ENCODE data around the gene CFD.

CFD gene

DNA sequence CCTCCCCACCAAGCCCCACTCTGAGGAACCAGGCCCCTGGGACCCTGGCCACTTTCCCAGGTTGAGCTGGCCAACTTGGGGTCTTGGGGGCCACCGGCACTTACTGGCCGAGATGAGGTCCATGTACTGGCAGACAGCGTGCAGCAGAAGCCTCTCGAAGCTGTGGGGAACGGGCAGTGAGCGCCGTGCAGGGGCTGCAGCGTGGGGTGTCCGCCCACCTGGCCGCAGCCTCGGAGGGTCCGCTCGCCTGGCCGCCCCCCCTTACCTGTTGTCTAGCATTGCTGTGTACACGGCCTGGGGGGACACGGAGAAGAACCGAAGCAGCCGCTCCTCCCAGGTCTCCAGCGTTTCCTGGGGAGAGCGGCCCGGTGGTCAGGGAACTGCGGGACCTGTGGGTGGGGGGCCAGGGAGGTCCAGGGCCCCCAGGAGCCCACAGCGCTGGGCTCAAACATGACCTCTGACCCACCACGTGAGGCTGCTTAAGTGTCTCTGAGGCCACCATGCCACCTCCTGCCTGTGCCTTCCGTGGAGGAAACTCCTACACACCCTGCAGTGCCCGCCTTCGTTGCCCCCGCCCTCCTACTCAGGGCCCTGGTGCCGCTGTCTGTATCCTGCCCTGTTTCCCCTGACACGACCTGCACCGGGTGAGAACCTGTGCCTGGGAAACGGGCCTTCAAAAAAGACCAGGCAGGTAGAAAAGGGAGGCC lies 40.0 kb downstream of the CFD start:
- Mint-ChIP-seq H3K4me3 (no peak overlapping the region), H3K36me3 (no peaks in the 10 kb centered on the region), H3K27me3 (no peaks in the 10 kb centered on the region), H3K4me1 (peaks cover 19% of the 10 kb centered on the region), H3K9me3 (no peaks in the 10 kb centered on the region), H3K27ac (no peak overlapping the region)

GRCh38 chr19:900043-900301 lies 40.5 kb downstream of the CFD start:
- H3K27ac Mint-ChIP-seq = no peak overlapping the region
- H3K27me3 Mint-ChIP-seq = no peaks in the 10 kb centered on the region
- H3K9me3 Mint-ChIP-seq = no peaks in the 10 kb centered on the region
- no peak overlapping the region for H3K4me3 Mint-ChIP-seq
- no peaks in the 10 kb centered on the region for H3K36me3 Mint-ChIP-seq
- H3K4me1 Mint-ChIP-seq = peaks cover 22% of the 10 kb centered on the region

DNA sequence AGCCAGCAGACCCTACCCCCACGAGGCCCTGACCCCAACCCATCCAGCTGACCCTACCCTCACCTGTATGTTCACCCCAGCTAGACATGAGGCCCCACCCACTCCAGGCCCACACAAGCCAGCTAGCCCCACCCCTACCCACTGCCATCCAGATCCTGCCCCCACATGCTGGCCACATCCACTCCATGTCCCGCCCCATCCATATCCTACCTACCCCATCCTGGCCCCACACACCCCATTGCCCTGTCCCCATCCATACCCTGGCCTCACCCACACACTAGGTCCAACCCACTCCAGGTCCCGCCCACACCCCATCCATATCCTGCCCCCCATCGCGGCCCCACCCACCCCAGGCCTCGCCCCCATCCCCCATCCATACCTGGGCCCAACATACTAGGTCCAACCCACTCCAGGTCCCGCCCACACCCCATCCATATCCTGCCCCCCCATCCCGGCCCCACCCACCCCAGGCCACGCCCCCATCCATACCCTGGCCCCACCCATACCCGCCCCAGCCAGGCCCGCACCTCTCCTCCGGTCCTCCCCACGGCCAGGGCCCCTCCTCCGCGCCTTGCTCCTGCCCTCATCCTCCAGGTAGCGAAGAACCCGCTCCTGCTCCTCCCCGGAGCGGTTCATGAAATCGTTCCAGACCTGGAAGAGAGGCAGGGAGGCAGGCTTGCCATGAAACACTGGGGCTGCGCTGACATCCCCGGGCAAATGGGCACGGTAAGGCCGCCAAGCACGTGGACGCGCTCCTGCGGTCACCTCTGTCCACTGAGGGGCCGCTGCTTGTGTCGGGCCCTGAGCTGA lies 41.0 kb downstream of the CFD start:
- Mint-ChIP-seq H3K4me3 (no peak overlapping the region), H3K27me3 (no peaks in the 10 kb centered on the region), H3K4me1 (peaks cover 28% of the 10 kb centered on the region), H3K9me3 (no peaks in the 10 kb centered on the region), H3K27ac (no peak overlapping the region), H3K36me3 (no peaks in the 10 kb centered on the region)

- no peaks in the 10 kb centered on the region for H3K36me3 Mint-ChIP-seq
- no peak overlapping the region for H3K27ac Mint-ChIP-seq
- no peaks in the 10 kb centered on the region for H3K27me3 Mint-ChIP-seq
- no peaks in the 10 kb centered on the region for H3K9me3 Mint-ChIP-seq
- H3K4me1 Mint-ChIP-seq = peaks cover 34% of the 10 kb centered on the region
- H3K4me3 Mint-ChIP-seq = no peak overlapping the region
Measured at GRCh38 chr19:901216-902092, 42.0 kb downstream of the CFD start.

DNA sequence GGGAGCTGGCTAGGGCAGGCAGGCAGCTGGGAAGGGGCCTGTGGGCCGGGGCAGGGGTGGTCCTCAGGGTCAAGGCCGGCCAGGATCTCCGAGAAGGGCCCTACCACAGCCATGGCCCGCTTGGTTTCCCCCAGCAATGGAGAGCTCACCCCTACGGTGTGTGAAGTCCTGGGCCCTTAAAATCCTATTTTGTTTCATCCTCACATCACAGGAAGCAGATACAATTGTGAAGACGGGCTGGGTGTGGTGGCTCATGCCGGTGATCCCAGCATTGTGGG lies 42.6 kb downstream of the CFD start:
- peak overlapping the region; percentile 83 for H3K27ac Mint-ChIP-seq
- no peaks in the 10 kb centered on the region for H3K36me3 Mint-ChIP-seq
- no peak overlapping the region for H3K4me3 Mint-ChIP-seq
- no peaks in the 10 kb centered on the region for H3K27me3 Mint-ChIP-seq
- no peaks in the 10 kb centered on the region for H3K9me3 Mint-ChIP-seq
- peaks cover 36% of the 10 kb centered on the region for H3K4me1 Mint-ChIP-seq

- H3K4me3 Mint-ChIP-seq = peak overlapping the region; percentile 19
- no peak overlapping the region for H3K27ac Mint-ChIP-seq
Measured at GRCh38 chr19:902446-903226, 43.2 kb downstream of the CFD start.

DNA sequence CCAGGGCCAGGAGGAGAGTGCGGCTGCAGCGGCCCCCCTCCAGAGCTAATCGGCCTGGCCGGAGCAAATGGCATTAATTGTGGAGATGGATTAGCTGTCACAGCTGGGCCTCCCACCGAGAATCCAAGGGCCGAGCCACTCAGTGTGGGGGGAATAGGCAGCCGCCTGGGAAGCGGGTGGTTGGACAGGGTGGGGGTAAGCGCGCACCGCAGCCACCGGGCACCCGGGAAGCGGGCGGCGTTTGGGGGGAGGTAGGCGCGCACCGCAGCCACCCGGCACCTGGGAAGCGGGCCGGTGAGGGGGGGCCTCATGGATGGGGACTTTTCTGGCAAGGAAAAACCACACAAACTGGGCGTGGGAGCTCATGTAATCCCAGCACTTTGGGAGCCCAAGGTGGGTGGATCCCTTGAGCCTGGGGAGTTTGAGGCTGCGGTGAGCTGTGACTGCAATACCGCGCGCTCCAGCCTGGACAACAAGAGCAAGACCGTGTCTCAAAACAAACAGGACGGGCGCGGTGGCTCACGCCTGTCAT lies 43.9 kb downstream of the CFD start:
- Mint-ChIP-seq H3K9me3 (no peaks in the 10 kb centered on the region), H3K4me3 (no peak overlapping the region), H3K4me1 (peaks cover 46% of the 10 kb centered on the region), H3K36me3 (no peaks in the 10 kb centered on the region), H3K27me3 (no peaks in the 10 kb centered on the region), H3K27ac (no peak overlapping the region)

More at GRCh38 chr19:902446-903226, 43.2 kb downstream of the CFD start:
- Mint-ChIP-seq H3K4me1 (peaks cover 41% of the 10 kb centered on the region), H3K9me3 (no peaks in the 10 kb centered on the region), H3K36me3 (no peaks in the 10 kb centered on the region), H3K27me3 (no peaks in the 10 kb centered on the region)

- peak overlapping the region; percentile 62 for H3K27ac Mint-ChIP-seq
- H3K9me3 Mint-ChIP-seq = no peaks in the 10 kb centered on the region
- peaks cover 2% of the 10 kb centered on the region for H3K36me3 Mint-ChIP-seq
- H3K27me3 Mint-ChIP-seq = no peaks in the 10 kb centered on the region
- peaks cover 58% of the 10 kb centered on the region for H3K4me1 Mint-ChIP-seq
- peak overlapping the region; percentile 23 for H3K4me3 Mint-ChIP-seq
Measured at GRCh38 chr19:904545-904944, 45.1 kb downstream of the CFD start.

DNA sequence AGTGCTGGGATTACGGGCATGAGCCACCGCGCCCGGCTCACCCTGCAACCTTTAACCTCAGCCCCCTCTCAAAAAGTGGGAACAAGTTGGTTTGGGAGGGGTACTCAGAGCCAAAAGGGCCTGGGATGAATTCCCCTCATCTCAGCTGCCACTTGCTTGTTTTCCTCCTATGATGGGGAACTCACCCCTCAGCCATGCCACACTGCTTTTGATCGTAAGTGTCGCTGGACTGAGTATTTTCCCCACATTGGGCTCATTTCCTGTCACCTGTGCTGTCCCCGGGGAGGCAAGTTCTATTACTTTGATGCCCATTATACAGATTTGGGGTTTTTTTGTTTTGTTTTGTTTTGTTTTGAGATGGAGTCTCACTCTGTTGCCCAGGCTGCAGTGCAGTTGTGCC lies 47.0 kb downstream of the CFD start:
- H3K36me3 Mint-ChIP-seq = peaks cover 2% of the 10 kb centered on the region
- H3K9me3 Mint-ChIP-seq = no peaks in the 10 kb centered on the region
- H3K27ac Mint-ChIP-seq = peak overlapping the region; percentile 88
- H3K4me3 Mint-ChIP-seq = peak overlapping the region; percentile 39
- H3K27me3 Mint-ChIP-seq = no peaks in the 10 kb centered on the region
- peaks cover 74% of the 10 kb centered on the region for H3K4me1 Mint-ChIP-seq

GRCh38 chr19:907183-907853 lies 47.9 kb downstream of the CFD start:
- H3K27ac Mint-ChIP-seq = peak overlapping the region; percentile 17
- peaks cover 69% of the 10 kb centered on the region for H3K4me1 Mint-ChIP-seq
- no peaks in the 10 kb centered on the region for H3K27me3 Mint-ChIP-seq
- H3K9me3 Mint-ChIP-seq = no peaks in the 10 kb centered on the region
- H3K36me3 Mint-ChIP-seq = peaks cover 2% of the 10 kb centered on the region
- H3K4me3 Mint-ChIP-seq = peak overlapping the region; percentile 39

DNA sequence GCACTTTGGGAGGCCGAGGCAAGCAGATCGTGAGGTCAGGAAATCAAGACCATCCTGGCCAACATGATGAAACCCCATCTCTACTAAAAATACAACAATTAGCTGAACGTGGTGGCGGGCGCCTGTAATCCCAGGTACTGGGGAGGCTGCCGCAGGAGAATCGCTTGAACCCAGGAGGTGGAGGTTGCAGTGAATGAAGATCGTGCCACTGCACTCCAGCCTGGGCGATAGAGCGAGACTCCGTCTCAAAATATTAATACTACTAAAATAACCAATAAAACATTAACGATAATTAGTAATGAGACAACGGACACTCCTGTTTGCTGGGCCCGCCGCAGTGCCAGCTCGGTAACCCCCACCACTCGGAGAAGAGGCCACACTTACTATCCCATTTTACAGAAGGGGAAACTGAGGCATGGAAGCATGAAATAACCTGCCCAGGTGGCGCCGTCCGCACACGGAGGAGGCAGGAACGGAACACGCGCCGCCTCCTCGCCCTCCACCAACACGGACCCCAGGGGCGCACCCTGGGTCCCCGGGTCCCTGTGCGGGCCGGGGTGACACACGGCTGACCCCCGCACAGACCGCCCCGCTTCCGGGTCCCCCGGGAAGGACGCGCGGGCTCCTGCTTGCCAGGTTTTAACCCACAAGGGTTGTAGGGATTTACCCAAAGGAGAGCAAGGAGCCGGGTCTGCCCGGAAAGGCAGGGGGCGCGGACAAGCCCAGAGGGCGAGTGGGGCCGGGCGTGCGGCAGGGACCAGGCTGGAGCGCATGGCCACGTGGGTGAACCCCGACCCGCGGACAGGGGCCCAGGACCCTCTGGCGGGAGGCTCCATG lies 52.0 kb downstream of the CFD start:
- Mint-ChIP-seq H3K36me3 (peaks cover 2% of the 10 kb centered on the region), H3K4me1 (peaks cover 49% of the 10 kb centered on the region), H3K27ac (peak overlapping the region; percentile 87), H3K27me3 (no peaks in the 10 kb centered on the region), H3K9me3 (no peaks in the 10 kb centered on the region), H3K4me3 (peak overlapping the region; percentile 76)

DNA sequence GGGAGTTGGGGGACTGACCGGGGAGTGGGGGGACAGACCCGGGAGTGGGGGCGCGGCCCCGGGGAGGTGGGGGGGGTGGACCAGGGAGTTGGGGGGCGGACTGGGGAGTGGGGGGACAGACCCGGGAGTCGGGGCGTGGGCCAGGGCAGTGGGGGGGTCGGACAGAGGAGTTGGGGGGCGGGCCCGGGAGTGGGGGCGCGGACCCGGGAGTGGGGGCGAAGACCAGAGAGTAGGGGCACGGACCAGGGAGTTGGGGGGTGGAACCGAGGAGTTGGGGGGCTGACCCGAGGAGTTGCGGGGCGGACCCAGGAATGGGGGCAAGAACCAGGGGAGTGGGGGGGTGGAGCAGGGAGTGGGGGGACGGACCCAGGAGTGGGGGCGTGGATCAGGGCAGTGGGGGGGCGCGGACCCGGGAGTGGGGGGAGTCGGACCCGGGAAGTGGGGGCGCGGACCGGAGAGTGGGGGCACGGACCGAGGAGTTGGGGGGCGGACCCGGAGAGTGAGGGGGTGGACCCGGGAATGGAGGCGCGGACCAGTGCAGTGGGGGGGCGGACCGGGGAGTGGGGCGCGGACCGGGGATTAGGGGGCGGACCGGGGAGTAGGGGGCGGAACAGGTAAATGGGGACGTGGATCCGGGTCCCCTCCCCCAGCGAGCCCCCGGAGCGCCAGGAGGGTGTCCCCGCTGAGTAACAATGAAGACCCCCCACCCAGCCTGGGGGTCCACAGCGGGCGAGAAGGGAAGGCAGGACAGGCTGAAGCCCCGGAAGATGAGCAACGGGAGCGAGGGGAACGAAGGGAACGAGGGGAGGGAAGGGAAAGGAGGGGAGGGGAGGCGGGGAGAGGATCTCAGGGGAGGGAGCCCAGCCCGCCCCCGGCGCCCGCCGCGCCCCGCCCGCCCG lies 53.0 kb downstream of the CFD start:
- Mint-ChIP-seq H3K9me3 (no peaks in the 10 kb centered on the region), H3K4me1 (peaks cover 40% of the 10 kb centered on the region), H3K27me3 (no peaks in the 10 kb centered on the region), H3K27ac (peak overlapping the region; percentile 79), H3K36me3 (peaks cover 2% of the 10 kb centered on the region), H3K4me3 (peak overlapping the region; percentile 76)
